ENCODE data around the gene FCHSD2. TPM values are rescaled to one million over a fixed set of nuclear protein-coding genes. Genes with fewer than 3 reads are reported as not detected.
A peak's percentile ranks its signal among the peaks of the same experiment; 100 is the strongest.

FCHSD2 gene
- total and polyA plus RNA-seq, 2 of the 13 experiments (the other 11 are each of a cell fraction or from before 2014, with no cell fraction given), result 20.5 to 24.8 TPM

GRCh38 chr11:72787216-72788104, 354.7 kb downstream of the FCHSD2 start (continued):
- TF ChIP-seq ZNF550 (CRISPR knock-in tag; IDR thresholded peaks at IDR 0.05; ENCODE audit: borderline replicate concordance), result no peak
- peak; percentile 87 for TF ChIP-seq ZNF318 (CRISPR knock-in tag; IDR thresholded peaks at IDR 0.05)
- peak; percentile 82; the same call in 1 of the 2 replicates for TF ChIP-seq TFAP4 (IDR thresholded peaks at IDR 0.05; ENCODE audit: borderline replicate concordance, low read depth)
- TF ChIP-seq ZMYM2 (CRISPR knock-in tag; IDR thresholded peaks at IDR 0.05), result peak; percentile 52; the same call in 1 of the 2 replicates
- TF ChIP-seq KDM3A (CRISPR knock-in tag; IDR thresholded peaks at IDR 0.05; ENCODE audit: low read depth), result peak; percentile 81; the same call in 1 of the 2 replicates
- no peak for TF ChIP-seq ZNF674 (CRISPR knock-in tag; IDR thresholded peaks at IDR 0.05; ENCODE audit: low read depth)
- no peak for TF ChIP-seq MYNN (CRISPR knock-in tag; IDR thresholded peaks at IDR 0.05; ENCODE audit: low read depth)
- no peak for TF ChIP-seq ZNF619 (CRISPR knock-in tag; IDR thresholded peaks at IDR 0.05)
- TF ChIP-seq STAG1 (CRISPR knock-in tag; IDR thresholded peaks at IDR 0.05), result peak; percentile 26; the same call in 1 of the 2 replicates
- TF ChIP-seq POLR2AphosphoS2 (IDR thresholded peaks at IDR 0.05; ENCODE audit: low read depth, low read length), result no peak
- TF ChIP-seq FUBP1 (CRISPR knock-in tag; IDR thresholded peaks at IDR 0.05; ENCODE audit: borderline replicate concordance), result no peak
- TF ChIP-seq TFDP2 (CRISPR knock-in tag; IDR thresholded peaks at IDR 0.05), result peak; percentile 76
